ENCODE measurements around the gene STRIP1.

- no peak for TF ChIP-seq CTCF (IDR thresholded peaks at IDR 0.05)
- no peak for TF ChIP-seq POLR2A (IDR thresholded peaks at IDR 0.05; ENCODE audit: low read depth)
- no peak for TF ChIP-seq EP300 (IDR thresholded peaks at IDR 0.05)
- no peak for TF ChIP-seq POLR2AphosphoS5 (IDR thresholded peaks at IDR 0.05)
Observed at GRCh38 chr1:110008971-110009565, 25.4 kb upstream of the STRIP1 start.
